T-helper 9 cell (primary cell): ENCODE data around the gene C17orf67.

ENCODE experiments used
- DNase-seq: peaks from one replicate; pipeline ENCODE4 v3.0.0-alpha.2; 2020

C17orf67 gene

GRCh38 chr17:56807723-56808122 lies 26.0 kb downstream of the C17orf67 start:
- no peak for DNase-seq

- DNase-seq, result no peak
Measured at GRCh38 chr17:56806949-56807348, 26.8 kb downstream of the C17orf67 start.

- DNase-seq, result no peak
Measured at GRCh38 chr17:56804454-56804853, 29.3 kb downstream of the C17orf67 start.

GRCh38 chr17:56803071-56803470 lies 30.6 kb downstream of the C17orf67 start:
- DNase-seq, result no peak

GRCh38 chr17:56801459-56802178 lies 32.1 kb downstream of the C17orf67 start:
- no peak for DNase-seq

DNA sequence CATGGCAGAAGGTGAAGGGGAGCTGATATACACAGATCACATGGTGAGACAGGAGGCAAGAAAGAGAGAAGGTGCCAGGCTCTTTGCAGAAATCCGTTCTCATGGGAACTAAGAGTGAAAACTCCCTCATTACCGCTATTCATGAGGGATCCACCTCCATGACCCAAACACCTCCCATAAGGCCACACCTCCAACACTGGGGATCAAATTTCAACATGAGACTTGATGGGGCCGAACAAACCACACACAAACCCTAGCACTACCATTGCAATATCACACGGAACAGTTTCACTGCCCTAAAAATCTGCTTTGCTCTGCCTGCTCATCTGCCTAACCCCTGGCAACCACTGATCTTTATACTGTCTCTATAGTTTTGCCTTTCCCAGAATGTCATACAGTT lies 34.8 kb downstream of the C17orf67 start:
- DNase-seq, result no peak

DNA sequence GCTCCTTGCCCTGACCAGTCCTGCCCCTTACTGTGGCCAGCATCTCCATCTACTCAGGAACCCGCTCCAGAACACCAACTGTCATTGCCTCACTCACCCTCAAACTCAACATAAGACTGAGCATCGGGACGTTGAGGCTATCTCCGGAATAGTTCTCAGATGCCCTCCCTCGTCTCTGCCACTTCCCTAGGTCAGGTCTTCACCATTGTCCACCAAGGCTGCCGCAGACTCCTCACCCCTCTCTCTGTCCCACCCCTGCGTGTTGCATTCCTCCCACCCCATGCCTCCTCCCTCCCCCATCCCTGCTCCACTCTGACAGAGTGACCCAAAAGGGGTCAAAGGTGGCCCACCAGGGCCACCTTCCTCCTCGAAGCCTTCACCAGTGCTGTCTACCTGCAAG lies 37.2 kb downstream of the C17orf67 start:
- no peak for DNase-seq

- DNase-seq, result no peak
Measured at GRCh38 chr17:56795221-56795865, 38.4 kb downstream of the C17orf67 start.

- no peak for DNase-seq
Measured at GRCh38 chr17:56793957-56794356, 39.8 kb downstream of the C17orf67 start.

DNA sequence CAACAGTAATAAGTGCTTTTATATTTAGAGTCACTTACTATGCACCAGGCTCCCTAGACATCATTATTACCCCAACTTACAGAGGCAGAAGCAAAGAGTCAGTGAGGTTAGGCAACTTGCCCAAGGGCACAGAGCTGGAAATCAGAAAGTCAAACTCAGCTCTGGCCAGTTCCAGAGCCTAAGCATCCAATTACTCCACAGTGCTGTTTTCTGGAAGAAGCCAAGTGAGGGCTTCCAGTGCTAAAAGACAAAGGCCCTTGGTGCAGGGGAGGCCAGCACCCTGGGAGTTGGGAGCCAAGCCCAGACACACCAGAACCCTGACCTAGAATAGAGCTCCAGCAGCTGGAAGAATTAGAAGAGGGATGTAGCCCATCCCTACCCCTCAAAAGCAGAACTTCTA lies 40.2 kb downstream of the C17orf67 start:
- DNase-seq, result no peak

- no peak for DNase-seq
Measured at GRCh38 chr17:56792267-56792666, 41.5 kb downstream of the C17orf67 start.

DNA sequence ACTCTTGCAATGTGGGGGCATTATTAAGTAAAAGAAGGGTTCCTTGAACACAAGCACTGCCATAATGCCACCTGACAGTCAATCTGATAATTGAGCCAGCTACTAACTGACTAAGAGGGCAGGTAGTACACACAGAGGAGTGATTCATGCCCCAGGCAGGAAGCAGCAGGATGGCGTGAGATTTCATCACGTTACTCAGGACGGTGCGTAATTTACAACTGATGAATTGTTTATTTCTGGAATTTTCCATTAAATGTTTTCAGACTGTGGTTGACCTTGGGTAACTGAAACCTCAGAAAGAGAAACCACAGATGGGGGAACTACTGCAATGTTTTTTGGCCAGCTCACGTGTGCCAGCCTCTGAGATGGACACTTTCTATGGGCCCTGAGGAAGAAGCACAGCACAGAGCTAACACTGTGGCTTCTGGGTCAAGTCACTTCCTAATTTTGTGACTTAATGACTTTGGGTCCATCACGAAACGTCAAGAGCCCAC lies 46.7 kb downstream of the C17orf67 start:
- no peak for DNase-seq

- no peak for DNase-seq
Measured at GRCh38 chr17:56785997-56786680, 47.6 kb downstream of the C17orf67 start.

DNA sequence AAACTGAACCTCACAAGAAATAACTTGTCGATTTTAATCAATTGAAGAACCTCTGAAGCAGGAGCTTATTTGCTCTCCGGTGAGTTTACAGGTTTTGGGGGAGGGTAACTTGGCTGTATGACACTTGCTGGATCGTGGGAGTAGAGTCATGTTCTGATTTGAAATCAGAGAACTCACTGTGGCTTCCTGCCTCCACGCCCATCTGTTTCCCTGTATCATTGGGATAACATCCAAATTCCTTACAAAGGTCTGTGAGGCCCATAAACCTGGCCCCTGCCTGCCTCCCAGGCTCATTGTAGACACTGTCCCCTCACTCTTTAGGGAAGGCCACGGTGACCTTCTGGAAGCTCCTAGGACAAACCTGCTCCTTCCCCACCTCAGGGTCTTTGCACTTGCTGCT lies 48.3 kb downstream of the C17orf67 start:
- DNase-seq, result no peak

DNA sequence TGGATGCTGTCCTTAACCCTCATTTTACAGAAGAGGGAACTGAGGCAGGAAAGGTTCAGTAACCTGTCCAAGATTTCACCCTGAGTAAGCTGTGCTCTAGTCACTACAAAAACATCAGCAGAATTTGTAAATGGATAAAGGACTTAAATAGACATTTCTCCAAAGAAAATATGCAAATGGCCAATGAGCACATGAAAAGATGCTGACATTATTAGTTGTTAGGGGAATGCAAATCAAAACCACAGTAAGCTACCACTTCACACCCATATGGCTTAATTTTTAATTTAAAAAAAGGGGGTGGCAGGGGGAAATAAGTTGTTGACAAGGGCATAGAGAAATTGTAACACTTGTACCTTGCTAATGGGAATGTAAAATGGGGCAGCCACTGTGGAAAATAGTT lies 51.4 kb downstream of the C17orf67 start:
- DNase-seq, result no peak

GRCh38 chr17:56781906-56782305 lies 51.8 kb downstream of the C17orf67 start:
- no peak for DNase-seq

DNA sequence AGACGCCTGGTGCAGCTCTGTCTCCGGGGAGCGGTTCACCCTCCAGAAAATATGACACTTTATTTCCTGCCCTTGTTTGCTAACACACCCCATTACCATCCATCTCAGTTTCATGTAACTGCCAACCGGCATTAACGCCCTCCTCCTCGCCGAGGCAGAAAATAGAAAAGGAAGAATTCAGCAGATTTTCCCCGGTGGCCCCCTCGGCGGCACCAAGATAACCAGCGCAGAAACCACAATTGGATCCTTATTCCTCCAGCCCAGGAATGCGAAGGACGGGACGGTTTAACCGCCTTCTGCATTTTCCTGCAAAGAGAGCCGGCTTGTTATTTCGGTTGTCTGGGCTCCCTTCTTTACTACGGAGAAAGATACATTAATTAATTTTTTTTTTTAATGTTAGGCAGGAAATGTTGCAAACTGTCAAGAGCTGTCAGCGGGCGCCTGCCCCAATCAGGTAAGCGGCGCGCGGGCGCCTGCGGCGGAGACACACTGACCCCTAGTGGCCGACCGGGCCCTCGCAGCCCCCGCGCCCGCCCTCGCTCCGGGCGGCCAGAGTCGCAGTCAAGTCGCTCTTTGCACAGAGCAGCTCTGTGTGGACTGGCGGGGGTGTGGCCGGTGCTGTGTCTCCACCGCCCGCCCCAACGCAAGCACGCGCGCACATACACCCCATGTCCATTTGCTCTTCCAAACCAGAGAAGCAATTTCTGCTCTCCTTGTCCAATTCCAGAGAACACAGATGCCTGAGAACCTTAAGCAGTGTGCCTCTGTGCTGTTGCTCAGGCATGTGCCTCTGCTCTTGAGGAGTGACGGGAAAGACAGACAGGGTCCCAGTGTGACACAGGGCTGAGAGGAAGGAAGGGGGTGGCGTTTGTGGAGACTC lies 53.6 kb downstream of the C17orf67 start:
- peak; percentile 79 for DNase-seq

- DNase-seq, result no peak
Measured at GRCh38 chr17:56779322-56779721, 54.4 kb downstream of the C17orf67 start.

GRCh38 chr17:56778898-56779297 lies 54.8 kb downstream of the C17orf67 start:
- DNase-seq, result no peak

- no peak for DNase-seq
Measured at GRCh38 chr17:56777859-56778258, 55.9 kb downstream of the C17orf67 start.

GRCh38 chr17:56774650-56775049 lies 59.1 kb downstream of the C17orf67 start:
- no peak for DNase-seq

DNA sequence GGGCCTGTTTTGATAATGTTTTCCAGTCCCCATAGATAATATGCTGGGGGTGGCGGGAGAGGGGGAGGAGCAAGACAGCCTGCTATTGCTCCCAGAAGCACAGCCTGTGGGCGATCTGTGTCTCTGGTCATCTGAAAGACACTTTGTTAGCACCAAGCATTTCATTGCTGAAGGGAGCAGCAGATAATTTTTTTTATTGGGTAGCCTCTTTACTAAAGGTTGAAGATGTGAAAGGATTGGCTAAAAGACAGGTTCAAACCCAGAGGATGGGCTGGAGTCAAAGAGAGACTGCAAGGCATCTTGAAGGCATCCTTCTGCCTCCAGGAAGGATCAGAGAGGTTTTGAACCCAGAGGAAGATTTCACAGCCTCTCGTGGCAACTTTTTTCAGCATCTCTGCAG lies 60.6 kb downstream of the C17orf67 start:
- DNase-seq, result no peak

- DNase-seq, result no peak
Measured at GRCh38 chr17:56772442-56772841, 61.3 kb downstream of the C17orf67 start.
